Ovary (tissue), 9 donors: ENCODE data around the gene SOS2. TPM values are rescaled to one million over a fixed set of nuclear protein-coding genes. Genes with fewer than 3 reads are reported as not detected.

Source experiments
- DNase-seq, 5 donors: peaks; one replicate each; pipeline ENCODE4 v3.0.0-alpha.2; 2019 to 2020
- H3K27ac ChIP-seq, 2 donors: fragments of 200-600 bp; one replicate each; pipeline versions ENCODE4 v1.5.1 to v1.8.0; 2019 to 2022
- H3K27me3 ChIP-seq: fragments of 200-600 bp; one replicate; pipeline ENCODE4 v1.8.0; 2022
- H3K36me3 ChIP-seq: fragments of 200-600 bp; sonication (generic); one replicate; pipeline ENCODE4 v1.5.1; 2019
- H3K4me1 ChIP-seq: one replicate; pipeline ENCODE4 v1.8.1; 2013; ENCODE audit warnings: mild to moderate bottlenecking, moderate library complexity; ENCODE audit not compliant: insufficient read depth
- H3K4me3 ChIP-seq: fragments of 200-600 bp; sonication (generic); one replicate; pipeline ENCODE4 v1.5.1; 2017
- H3K9me3 ChIP-seq, 2 donors: fragments of 200-600 bp in 1 of 2; sonication (generic) in 1 of 2; one replicate each; pipeline versions ENCODE4 v1.5.1 to v1.8.1; 2013 to 2019; ENCODE audit warnings: mild to moderate bottlenecking in 1 of 2, moderate library complexity in 1 of 2
- EP300 ChIP-seq: sonication (generic); formaldehyde crosslinking; IDR thresholded peaks from one replicate; pipeline ENCODE4 v1.6.1; 2017; ENCODE audit warnings: antibody characterized with exemption
- POLR2A ChIP-seq: fragments of 450-650 bp; IDR thresholded peaks from one replicate; pipeline ENCODE4 v1.6.1; 2017; ENCODE audit warnings: antibody characterized with exemption, mild to moderate bottlenecking, moderate library complexity
- WGBS, 3 donors: extraction: QIAGEN DNeasy Blood & Tissue Kit in 1 of 3; methylation state at CpG; one replicate each; pipeline versions ENCODE4 v1.1.5 to v1.1.7; 2013 to 2017; 5-methylcytosine and 5-hydroxymethylcytosine counted together
- intact Hi-C, 4 donors: fragments of 100-400 bp; cut with DNase I; formaldehyde crosslinking; loops; one replicate each; pipeline versions ENCODE4 v1.11.0 to v1.15.1; 2022 to 2023
- polyA plus RNA-seq, 2 donors: library from polyadenylated mRNA; stranded (reverse); fragments of 200-250 nt in 1 of 2; fragments of 350-450 nt in 1 of 2; fragmentation: Illumina TruSeq in 1 of 2; extraction: RNeasy Lipid Tissue Mini Kit (QIAGEN cat#74804) in 1 of 2; gene quantifications; one replicate each; pipeline ENCODE4 v1.2.3, GENCODE V29; 2013 to 2014
- total RNA-seq, 7 donors: library from RNA; depleted of rRNA in 2 of 7; stranded (reverse); fragments of >200 nt in 2 of 7; fragmentation: NEBNext Ultra II Directional in 3 of 7; extraction: Animal tissue kit (Norgen Biotek cat#: 25700) in 3 of 7; gene quantifications; one replicate each; pipeline versions ENCODE4 v1.1.0 to v1.2.4, GENCODE V29; 2016 to 2023
- TF ChIP-seq, protein P1 (sequence below), 3 donors: fragments of 450-650 bp in 2 of 3; fragments of 200-600 bp in 1 of 3; IDR thresholded peaks; one replicate each; pipeline versions ENCODE4 v1.5.1 to v1.8.0; 2016 to 2022; ENCODE audit warnings: antibody characterized with exemption in 3 of 3, mild to moderate bottlenecking in 1 of 3
- donor health status: DM: no; HTN: no; CAD: no; lungs with moderate emphysema.
- donor health status: DM: no; HTN: no; CAD: no.
- donor health status: Bipolar disorder and iron deficiency.
- donor health status: DM: yes; HTN: yes; CAD: no.
- donor health status: DM: no; HTN: no; CAD: no.
- donor health status: DM: yes; HTN: yes; CAD: no.

The SOS2 gene
- total and polyA plus RNA-seq, 9 donors, result 10.2 to 29.3 (median 26.7) TPM

DNA sequence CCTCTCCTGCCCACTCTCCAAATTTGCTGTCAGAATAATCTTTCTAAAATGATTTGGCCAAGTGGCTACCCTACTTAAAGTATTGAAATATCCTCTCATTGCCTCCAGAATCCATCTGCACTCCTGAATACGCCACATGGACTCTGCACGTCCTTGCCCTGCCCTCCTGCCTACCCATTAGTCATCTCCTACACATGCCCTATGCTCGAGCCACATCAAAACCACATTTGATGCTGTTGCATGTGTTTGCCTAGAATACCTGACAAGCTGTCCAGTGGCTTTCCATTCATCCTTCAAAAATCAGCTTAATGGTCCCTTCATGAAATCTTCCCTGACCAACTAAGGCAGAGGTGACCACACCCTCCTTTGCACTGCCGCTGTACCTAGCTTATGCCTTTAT, 132.0 kb downstream of the SOS2 start:
- Histone ChIP-seq H3K27me3 (no peaks in the 10 kb centered on the region), H3K9me3 (no peaks in the 10 kb centered on the region), H3K4me1 (no peaks in the 10 kb centered on the region), H3K27ac (no peak overlapping the region), H3K36me3 (no peaks in the 10 kb centered on the region), H3K4me3 (no peak overlapping the region)
- DNase-seq, result no peak
- intact Hi-C loops, result no loop called here
- TF ChIP-seq EP300, result no peak
- WGBS, 3 donors, result 89 to 91% (median 90%) methylated on average over 4 of the region's 4 CpGs

DNA sequence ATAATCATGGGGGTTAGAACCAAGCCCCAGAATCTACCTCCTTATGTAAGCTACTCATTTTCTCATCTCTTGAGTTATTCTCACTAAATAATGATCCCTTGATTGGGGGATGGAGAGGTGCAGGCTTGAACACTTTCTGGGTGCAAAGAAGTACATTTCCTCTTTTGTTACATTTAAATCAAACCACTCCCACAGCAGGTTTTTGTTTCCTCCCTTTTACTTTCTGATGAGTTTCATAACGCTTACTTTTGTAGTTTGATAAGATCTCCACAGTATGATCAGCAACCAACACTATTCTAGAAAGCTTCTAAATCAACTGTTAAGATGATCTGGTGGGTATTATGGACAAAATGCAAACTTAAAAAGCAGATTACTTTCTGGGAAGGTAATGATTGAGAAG, 135.5 kb downstream of the SOS2 start:
- H3K27ac ChIP-seq, result no peak overlapping the region
- H3K27me3 ChIP-seq, result no peaks in the 10 kb centered on the region
- TF ChIP-seq EP300 (no peak), POLR2A (no peak)
- TF ChIP-seq, protein P1, sequence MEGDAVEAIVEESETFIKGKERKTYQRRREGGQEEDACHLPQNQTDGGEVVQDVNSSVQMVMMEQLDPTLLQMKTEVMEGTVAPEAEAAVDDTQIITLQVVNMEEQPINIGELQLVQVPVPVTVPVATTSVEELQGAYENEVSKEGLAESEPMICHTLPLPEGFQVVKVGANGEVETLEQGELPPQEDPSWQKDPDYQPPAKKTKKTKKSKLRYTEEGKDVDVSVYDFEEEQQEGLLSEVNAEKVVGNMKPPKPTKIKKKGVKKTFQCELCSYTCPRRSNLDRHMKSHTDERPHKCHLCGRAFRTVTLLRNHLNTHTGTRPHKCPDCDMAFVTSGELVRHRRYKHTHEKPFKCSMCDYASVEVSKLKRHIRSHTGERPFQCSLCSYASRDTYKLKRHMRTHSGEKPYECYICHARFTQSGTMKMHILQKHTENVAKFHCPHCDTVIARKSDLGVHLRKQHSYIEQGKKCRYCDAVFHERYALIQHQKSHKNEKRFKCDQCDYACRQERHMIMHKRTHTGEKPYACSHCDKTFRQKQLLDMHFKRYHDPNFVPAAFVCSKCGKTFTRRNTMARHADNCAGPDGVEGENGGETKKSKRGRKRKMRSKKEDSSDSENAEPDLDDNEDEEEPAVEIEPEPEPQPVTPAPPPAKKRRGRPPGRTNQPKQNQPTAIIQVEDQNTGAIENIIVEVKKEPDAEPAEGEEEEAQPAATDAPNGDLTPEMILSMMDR (IDR thresholded peaks at IDR 0.05), result no peak
- WGBS, 3 donors, result 48 to 61% (median 50%) methylated on average over 1 of the region's 1 CpG
- no peak overlapping the region for H3K4me3 ChIP-seq
- no peak for DNase-seq
- intact Hi-C loops, result no loop called here
- H3K9me3 ChIP-seq, result no peaks in the 10 kb centered on the region
- no peaks in the 10 kb centered on the region for H3K36me3 ChIP-seq
- no peaks in the 10 kb centered on the region for H3K4me1 ChIP-seq

DNA sequence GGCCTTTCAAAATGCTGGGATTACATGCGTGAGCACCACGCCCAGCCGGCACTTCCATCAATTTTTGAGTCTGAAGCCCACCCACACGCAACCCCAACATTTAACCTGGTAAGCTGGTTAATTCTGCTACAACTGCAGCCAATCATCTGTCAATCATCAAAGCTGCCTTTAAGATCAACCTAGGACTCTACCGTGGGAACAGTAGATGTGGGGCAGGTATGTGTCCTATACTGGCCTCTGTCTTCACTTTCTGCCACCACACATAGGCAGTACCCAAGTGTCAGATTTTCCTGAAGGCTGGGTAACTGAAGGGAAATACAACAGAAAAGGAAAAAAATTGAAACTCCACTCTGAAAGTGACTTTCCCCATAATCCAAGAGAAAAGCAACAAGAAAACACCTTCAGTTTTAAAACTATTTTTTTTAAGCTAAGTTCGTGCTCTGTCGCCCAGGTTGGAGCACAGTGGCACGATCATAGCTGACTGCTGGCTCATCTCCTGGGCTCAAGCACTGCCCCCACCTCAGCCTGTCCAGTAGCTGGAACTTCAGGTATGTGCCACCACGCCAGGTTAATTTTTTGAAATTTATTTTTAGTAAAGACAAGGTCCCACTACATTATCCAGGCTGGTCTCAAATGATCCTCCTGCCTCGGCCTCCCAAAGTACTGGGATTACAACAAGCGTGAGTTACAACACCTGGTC, 137.2 kb downstream of the SOS2 start:
- TF ChIP-seq EP300, result no peak
- TF ChIP-seq POLR2A, result no peak
- TF ChIP-seq, protein P1 (IDR thresholded peaks at IDR 0.05), result no peak
- H3K9me3 ChIP-seq, result no peaks in the 10 kb centered on the region
- no peaks in the 10 kb centered on the region for H3K4me1 ChIP-seq
- no peaks in the 10 kb centered on the region for H3K36me3 ChIP-seq
- no peak for DNase-seq
- no peak overlapping the region for H3K4me3 ChIP-seq
- H3K27me3 ChIP-seq, result no peaks in the 10 kb centered on the region
- H3K27ac ChIP-seq, result no peak overlapping the region
- WGBS, 3 donors, result 92 to 95% (median 94%) methylated on average over 11 of the region's 11 CpGs
- intact Hi-C loops, result no loop called here

DNA sequence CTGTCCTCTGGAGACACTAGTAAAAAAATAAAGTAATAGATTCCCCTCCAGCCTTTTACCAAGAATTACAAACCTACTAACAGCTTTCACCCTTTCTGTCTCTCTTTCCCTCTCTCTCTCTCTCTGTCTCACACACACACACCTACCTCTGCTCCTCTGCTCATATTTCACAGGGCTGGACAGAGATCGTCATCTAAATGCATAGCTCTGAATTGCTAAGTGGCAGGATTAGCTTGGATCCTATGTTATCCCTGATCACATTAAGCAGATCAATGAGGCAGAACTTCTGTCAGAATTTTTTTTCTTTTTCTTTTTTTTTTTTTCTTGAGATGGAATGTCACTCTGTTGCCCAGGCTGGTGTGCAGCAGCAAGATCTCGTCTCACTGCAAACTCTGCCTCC, 137.9 kb downstream of the SOS2 start:
- Histone ChIP-seq H3K4me3 (no peak overlapping the region), H3K9me3 (no peaks in the 10 kb centered on the region), H3K4me1 (no peaks in the 10 kb centered on the region), H3K36me3 (no peaks in the 10 kb centered on the region), H3K27me3 (no peaks in the 10 kb centered on the region), H3K27ac (no peak overlapping the region)
- intact Hi-C loops, result no loop called here
- TF ChIP-seq, protein P1 (IDR thresholded peaks at IDR 0.05), result no peak
- no peak for TF ChIP-seq POLR2A
- no peak for TF ChIP-seq EP300
- 27 to 45% (median 38%) methylated on average over 2 of the region's 2 CpGs for WGBS, 3 donors
- no peak for DNase-seq

DNA sequence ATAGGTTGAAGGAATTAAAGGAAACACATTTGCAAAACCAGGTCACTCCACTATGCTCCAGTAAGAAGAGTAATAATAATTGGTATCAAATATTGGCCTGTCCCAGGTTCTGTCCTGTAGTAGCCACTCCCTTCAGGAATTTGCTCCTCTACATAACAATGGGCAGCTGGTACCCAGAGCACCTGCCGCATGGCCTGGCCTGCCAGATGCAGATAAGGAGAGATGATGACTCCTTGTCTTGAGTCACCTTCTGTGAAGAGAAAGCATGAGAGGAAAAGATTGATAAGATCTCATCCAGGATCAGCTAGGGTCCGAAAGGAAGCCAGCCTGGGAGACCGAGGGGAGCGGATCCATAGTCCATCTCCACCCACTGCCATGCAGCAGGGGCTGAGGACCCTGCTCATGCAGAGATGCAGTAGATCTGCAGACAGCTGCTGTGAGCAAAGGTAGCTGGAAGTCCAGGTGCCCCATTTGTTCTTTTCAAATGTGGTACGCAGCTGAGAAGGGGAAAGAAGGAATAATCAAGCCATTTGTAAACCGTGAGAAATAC, 139.3 kb downstream of the SOS2 start:
- H3K4me3 ChIP-seq, result no peak overlapping the region
- no peaks in the 10 kb centered on the region for H3K9me3 ChIP-seq
- no peak for DNase-seq
- H3K27me3 ChIP-seq, result no peaks in the 10 kb centered on the region
- no peaks in the 10 kb centered on the region for H3K4me1 ChIP-seq
- H3K36me3 ChIP-seq, result no peaks in the 10 kb centered on the region
- no peak overlapping the region for H3K27ac ChIP-seq
- intact Hi-C loops, result no loop called here
- TF ChIP-seq EP300, result no peak
- no peak for TF ChIP-seq POLR2A
- TF ChIP-seq, protein P1 (IDR thresholded peaks at IDR 0.05), result no peak
- 90 to 93% (median 92%) methylated on average over 6 of the region's 6 CpGs for WGBS, 3 donors
